ENCODE results near the gene TINAG.

Gene TINAG

DNA sequence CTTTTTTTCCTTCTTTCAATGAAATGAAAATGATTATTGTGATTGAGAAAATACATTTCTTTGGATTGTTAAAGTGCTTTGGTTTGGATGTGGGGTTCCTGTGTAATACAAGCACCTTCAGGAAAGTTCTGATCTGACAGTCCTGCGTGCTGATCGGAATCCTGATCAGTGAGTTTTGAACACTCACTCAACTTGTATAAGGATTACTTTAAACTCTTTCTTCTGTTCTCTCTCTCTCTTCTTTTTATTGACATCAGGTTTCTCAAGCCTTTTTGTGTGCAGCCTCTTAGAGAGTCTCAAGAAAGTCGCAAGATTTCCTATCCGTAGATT is 710 bp downstream of the TINAG start:
- H3K27me3 ChIP-seq (ENCODE audit: low read length) = no peaks in the 10 kb centered on the region
- H3K27ac ChIP-seq (ENCODE audit: low read depth, low read length) = no peak overlapping the region
- no peak for TF ChIP-seq EZH2phosphoT487 (conservative IDR thresholded peaks at IDR 0.05; ENCODE audit: low read length)
- TF ChIP-seq, protein P1, sequence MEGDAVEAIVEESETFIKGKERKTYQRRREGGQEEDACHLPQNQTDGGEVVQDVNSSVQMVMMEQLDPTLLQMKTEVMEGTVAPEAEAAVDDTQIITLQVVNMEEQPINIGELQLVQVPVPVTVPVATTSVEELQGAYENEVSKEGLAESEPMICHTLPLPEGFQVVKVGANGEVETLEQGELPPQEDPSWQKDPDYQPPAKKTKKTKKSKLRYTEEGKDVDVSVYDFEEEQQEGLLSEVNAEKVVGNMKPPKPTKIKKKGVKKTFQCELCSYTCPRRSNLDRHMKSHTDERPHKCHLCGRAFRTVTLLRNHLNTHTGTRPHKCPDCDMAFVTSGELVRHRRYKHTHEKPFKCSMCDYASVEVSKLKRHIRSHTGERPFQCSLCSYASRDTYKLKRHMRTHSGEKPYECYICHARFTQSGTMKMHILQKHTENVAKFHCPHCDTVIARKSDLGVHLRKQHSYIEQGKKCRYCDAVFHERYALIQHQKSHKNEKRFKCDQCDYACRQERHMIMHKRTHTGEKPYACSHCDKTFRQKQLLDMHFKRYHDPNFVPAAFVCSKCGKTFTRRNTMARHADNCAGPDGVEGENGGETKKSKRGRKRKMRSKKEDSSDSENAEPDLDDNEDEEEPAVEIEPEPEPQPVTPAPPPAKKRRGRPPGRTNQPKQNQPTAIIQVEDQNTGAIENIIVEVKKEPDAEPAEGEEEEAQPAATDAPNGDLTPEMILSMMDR (IDR thresholded peaks at IDR 0.05; ENCODE audit: insufficient read depth, low read length, poor library complexity, severe bottlenecking) = no peak
- H3F3A ChIP-seq (ENCODE audit: insufficient read depth) = no peaks in the 10 kb centered on the region
- H3K9ac ChIP-seq (ENCODE audit: low read length) = no peak overlapping the region
- no peak overlapping the region for H3K4me3 ChIP-seq (ENCODE audit: insufficient read depth, low read length, poor library complexity, severe bottlenecking)
- H3K36me3 ChIP-seq (ENCODE audit: low read length) = no peaks in the 10 kb centered on the region
- H3K9me2 ChIP-seq (replicated peaks; ENCODE audit: insufficient read depth, low read length) = no peaks in the 10 kb centered on the region
- no peaks in the 10 kb centered on the region for H3K9me3 ChIP-seq (ENCODE audit: insufficient read depth, low read length)
- H4K20me1 ChIP-seq (ENCODE audit: low read depth, low read length) = no peaks in the 10 kb centered on the region
- no peak overlapping the region for H2AFZ ChIP-seq (ENCODE audit: low read depth, low read length, severe bottlenecking)
- H3K79me2 ChIP-seq (ENCODE audit: insufficient read depth, low read length) = no peaks in the 10 kb centered on the region
- H3K4me2 ChIP-seq (ENCODE audit: low read depth, low read length, poor library complexity, severe bottlenecking) = no peak overlapping the region

DNA sequence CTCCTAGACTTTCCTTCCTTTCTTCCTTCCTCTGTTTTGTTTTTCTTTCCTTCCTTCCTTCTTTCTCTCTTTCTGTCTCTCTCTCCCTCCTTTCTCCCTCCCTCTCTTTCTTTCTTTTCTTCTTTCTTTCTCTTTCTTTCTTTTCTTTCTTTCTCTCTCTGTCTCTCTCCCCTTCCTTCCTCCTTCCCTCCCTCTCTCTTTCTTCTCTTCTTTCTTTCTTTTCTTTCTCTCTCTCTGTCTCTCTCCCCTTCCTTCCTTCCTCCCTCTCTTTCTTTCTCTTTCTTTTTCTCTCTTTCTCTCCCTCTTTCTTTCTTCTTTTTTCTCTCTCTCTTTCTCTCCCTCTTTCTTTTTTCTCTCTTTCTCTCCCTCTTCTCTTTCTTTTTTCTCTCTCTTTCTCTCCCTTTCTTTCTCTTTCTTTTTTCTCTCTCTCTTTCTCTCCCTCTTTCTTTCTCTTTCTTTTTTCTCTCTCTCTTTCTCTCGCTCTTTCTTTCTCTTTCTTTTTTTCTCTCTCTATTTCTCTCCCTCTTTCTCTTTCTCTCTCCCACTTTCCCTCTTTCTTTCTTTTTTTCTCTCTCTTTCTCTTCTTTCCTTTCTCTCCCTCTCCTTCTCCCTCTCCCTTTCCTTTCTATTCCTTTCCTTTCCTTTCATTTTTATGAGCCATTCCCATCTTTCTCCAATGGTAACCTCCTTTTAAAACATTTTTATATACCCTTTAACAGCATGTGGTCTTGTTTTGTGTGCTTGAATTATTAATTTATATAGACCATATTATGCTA is 2.3 kb downstream of the TINAG start:
- H3K4me3 ChIP-seq (ENCODE audit: insufficient read depth, low read length, poor library complexity, severe bottlenecking) = no peak overlapping the region
- H3K27ac ChIP-seq (ENCODE audit: low read depth, low read length) = no peak overlapping the region
- H3K4me2 ChIP-seq (ENCODE audit: low read depth, low read length, poor library complexity, severe bottlenecking) = no peak overlapping the region
- H3F3A ChIP-seq (ENCODE audit: insufficient read depth) = no peaks in the 10 kb centered on the region
- no peaks in the 10 kb centered on the region for H3K9me2 ChIP-seq (replicated peaks; ENCODE audit: insufficient read depth, low read length)
- no peaks in the 10 kb centered on the region for H3K27me3 ChIP-seq (ENCODE audit: low read length)
- no peak overlapping the region for H2AFZ ChIP-seq (ENCODE audit: low read depth, low read length, severe bottlenecking)
- H3K9ac ChIP-seq (ENCODE audit: low read length) = no peak overlapping the region
- H4K20me1 ChIP-seq (ENCODE audit: low read depth, low read length) = no peaks in the 10 kb centered on the region
- H3K9me3 ChIP-seq (ENCODE audit: insufficient read depth, low read length) = no peaks in the 10 kb centered on the region
- no peak for TF ChIP-seq EZH2phosphoT487 (conservative IDR thresholded peaks at IDR 0.05; ENCODE audit: low read length)
- TF ChIP-seq, protein P1 (IDR thresholded peaks at IDR 0.05; ENCODE audit: insufficient read depth, low read length, poor library complexity, severe bottlenecking) = no peak
- no peaks in the 10 kb centered on the region for H3K36me3 ChIP-seq (ENCODE audit: low read length)
- no peaks in the 10 kb centered on the region for H3K79me2 ChIP-seq (ENCODE audit: insufficient read depth, low read length)

DNA sequence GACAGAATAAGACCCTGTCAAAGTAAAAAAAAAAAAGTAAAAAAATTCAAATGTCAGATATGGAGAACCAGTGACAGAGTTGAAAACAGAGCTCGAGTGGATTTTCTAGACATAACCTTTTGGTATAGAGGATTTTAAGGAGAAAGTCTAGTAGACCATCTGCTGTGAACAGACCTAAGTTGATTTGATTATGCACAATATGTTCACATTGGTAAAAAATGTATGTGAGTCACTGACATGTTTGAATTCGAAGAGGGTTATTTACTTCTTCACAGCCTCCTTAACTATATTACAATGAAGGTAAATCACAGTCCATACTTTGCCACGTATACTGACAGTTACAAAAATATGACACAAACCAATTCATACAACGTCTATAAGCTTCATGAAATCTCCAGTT is 7.4 kb downstream of the TINAG start:
- H3K27me3 ChIP-seq (ENCODE audit: low read length) = no peaks in the 10 kb centered on the region
- no peaks in the 10 kb centered on the region for H4K20me1 ChIP-seq (ENCODE audit: low read depth, low read length)

More for the DNA sequence above, 7.4 kb downstream of the TINAG start:
- H2AFZ ChIP-seq (ENCODE audit: low read depth, low read length, severe bottlenecking) = no peak overlapping the region
- H3K9me2 ChIP-seq (replicated peaks; ENCODE audit: insufficient read depth, low read length) = no peaks in the 10 kb centered on the region
- no peak overlapping the region for H3K4me3 ChIP-seq (ENCODE audit: insufficient read depth, low read length, poor library complexity, severe bottlenecking)
- TF ChIP-seq, protein P1 (IDR thresholded peaks at IDR 0.05; ENCODE audit: insufficient read depth, low read length, poor library complexity, severe bottlenecking) = no peak
- no peak for TF ChIP-seq EZH2phosphoT487 (conservative IDR thresholded peaks at IDR 0.05; ENCODE audit: low read length)
- H3K9me3 ChIP-seq (ENCODE audit: insufficient read depth, low read length) = no peaks in the 10 kb centered on the region
- H3K36me3 ChIP-seq (ENCODE audit: low read length) = no peaks in the 10 kb centered on the region
- H3K27ac ChIP-seq (ENCODE audit: low read depth, low read length) = no peak overlapping the region
- H3K9ac ChIP-seq (ENCODE audit: low read length) = no peak overlapping the region
- H3K79me2 ChIP-seq (ENCODE audit: insufficient read depth, low read length) = no peaks in the 10 kb centered on the region
- no peaks in the 10 kb centered on the region for H3F3A ChIP-seq (ENCODE audit: insufficient read depth)
- no peak overlapping the region for H3K4me2 ChIP-seq (ENCODE audit: low read depth, low read length, poor library complexity, severe bottlenecking)
